SK-N-SH treated with all-trans-retinoic acid at 6 μM for 48 hours (cell line): ENCODE data around the gene EDEM2.
"Not testable (repeated sequence)": the region's sequence is repeated elsewhere in the genome, so short reads cannot be mapped to it uniquely, and the experiment has no call there.

Experiments used
- ATAC-seq: fragments of 200-7000 bp; cut with Tn5 transposase; 3 replicates; pipeline ENCODE4 v1.9.1; 2020; ENCODE audit warnings: mild to moderate bottlenecking, moderate library complexity
- BACH2 ChIP-seq: fragments of 250-450 bp; sonication (Bioruptor Pico); IDR thresholded peaks from 2 replicates; pipeline ENCODE4 v1.9.0; 2021; ENCODE audit warnings: mild to moderate bottlenecking, borderline replicate concordance
- CREB5 ChIP-seq: fragments of 250-450 bp; sonication (Bioruptor Pico); IDR thresholded peaks from 2 replicates; pipeline ENCODE4 v1.5.1; 2020; ENCODE audit warnings: low read depth, mild to moderate bottlenecking, moderate library complexity
- CSDC2 ChIP-seq: fragments of 250-450 bp; sonication (Bioruptor Pico); IDR thresholded peaks from 2 replicates; pipeline ENCODE4 v1.5.0; 2020; ENCODE audit warnings: mild to moderate bottlenecking, moderate library complexity
- CSRNP3 ChIP-seq: fragments of 250-450 bp; sonication (Bioruptor Pico); IDR thresholded peaks from 2 replicates; pipeline ENCODE4 v1.5.1; 2021; ENCODE audit warnings: mild to moderate bottlenecking, moderate library complexity
- ESRRG ChIP-seq: fragments of 250-450 bp; sonication (Bioruptor Pico); IDR thresholded peaks from 2 replicates; pipeline ENCODE4 v1.6.1; 2021; ENCODE audit warnings: mild to moderate bottlenecking
- GLIS3 ChIP-seq: fragments of 250-450 bp; sonication (Bioruptor Pico); IDR thresholded peaks from 2 replicates; pipeline ENCODE4 v1.5.0; 2020; ENCODE audit warnings: mild to moderate bottlenecking, moderate library complexity
- ISL1 ChIP-seq: fragments of 250-450 bp; sonication (Bioruptor Pico); IDR thresholded peaks from 2 replicates; pipeline ENCODE4 v2.1.2; 2022; ENCODE audit warnings: mild to moderate bottlenecking, moderate library complexity
- OSR1 ChIP-seq: fragments of 250-450 bp; sonication (Bioruptor Pico); IDR thresholded peaks from 2 replicates; pipeline ENCODE4 v1.8.0; 2022; ENCODE audit warnings: moderate library complexity, mild to moderate bottlenecking, inconsistent platforms
- POU6F1 ChIP-seq: fragments of 250-450 bp; sonication (Bioruptor Pico); IDR thresholded peaks from 2 replicates; pipeline ENCODE4 v1.8.0; 2021; ENCODE audit warnings: low read depth, mild to moderate bottlenecking, moderate library complexity, borderline replicate concordance
- PPARA ChIP-seq: fragments of 250-450 bp; sonication (Bioruptor Pico); IDR thresholded peaks from 2 replicates; pipeline ENCODE4 v1.5.0; 2020; ENCODE audit warnings: mild to moderate bottlenecking, borderline replicate concordance
- SNAI2 ChIP-seq: fragments of 250-450 bp; sonication (Bioruptor Pico); IDR thresholded peaks from 2 replicates; pipeline ENCODE4 v1.5.0; 2020; ENCODE audit warnings: mild to moderate bottlenecking, moderate library complexity
- TSHZ2 ChIP-seq: fragments of 250-450 bp; sonication (Bioruptor Pico); IDR thresholded peaks from 2 replicates; pipeline ENCODE4 v1.5.0; 2020; ENCODE audit warnings: mild to moderate bottlenecking, moderate library complexity
- ZC3H10 ChIP-seq: fragments of 250-450 bp; sonication (Bioruptor Pico); IDR thresholded peaks from 2 replicates; pipeline ENCODE4 v1.5.1; 2021; ENCODE audit warnings: mild to moderate bottlenecking, moderate library complexity
- ZFP3 ChIP-seq: fragments of 250-450 bp; sonication (Bioruptor Pico); IDR thresholded peaks from 2 replicates; pipeline ENCODE4 v1.5.0; 2020; ENCODE audit warnings: mild to moderate bottlenecking, moderate library complexity
- ZFP30 ChIP-seq: fragments of 450-650 bp; formaldehyde crosslinking; IDR thresholded peaks from 2 replicates; pipeline ENCODE4 v1.5.0; 2022; ENCODE audit warnings: mild to moderate bottlenecking, moderate library complexity
- ZNF70 ChIP-seq: fragments of 450-650 bp; formaldehyde crosslinking; IDR thresholded peaks from 2 replicates; pipeline ENCODE4 v1.5.0; 2020; ENCODE audit warnings: mild to moderate bottlenecking, moderate library complexity
- ZNF8 ChIP-seq: fragments of 450-650 bp; formaldehyde crosslinking; IDR thresholded peaks from 2 replicates; pipeline ENCODE4 v1.5.0; 2020; ENCODE audit warnings: mild to moderate bottlenecking, moderate library complexity

Gene EDEM2

GRCh38 chr20:35117629-35118028 is 29.5 kb downstream of the EDEM2 start:
- no peak for TF ChIP-seq ZC3H10
- TF ChIP-seq PPARA (CRISPR knock-in tag): no peak
- no peak for TF ChIP-seq CSDC2
- TF ChIP-seq ZNF8: no peak
- TF ChIP-seq CSRNP3 (CRISPR knock-in tag): no peak
- no peak for TF ChIP-seq CREB5 (CRISPR knock-in tag)
- no peak for TF ChIP-seq ESRRG (CRISPR knock-in tag)
- no peak for ATAC-seq

GRCh38 chr20:35117196-35117595 is 29.9 kb downstream of the EDEM2 start:
- TF ChIP-seq CREB5 (CRISPR knock-in tag) (no peak), SNAI2 (CRISPR knock-in tag) (no peak), TSHZ2 (CRISPR knock-in tag) (no peak), BACH2 (CRISPR knock-in tag) (no peak), ZNF70 (CRISPR knock-in tag) (no peak), ZFP30 (CRISPR knock-in tag) (no peak)
- ATAC-seq: no peak

- no peak for ATAC-seq
- TF ChIP-seq CSRNP3 (CRISPR knock-in tag): no peak
- TF ChIP-seq GLIS3 (CRISPR knock-in tag): no peak
- no peak for TF ChIP-seq SNAI2 (CRISPR knock-in tag)
- no peak for TF ChIP-seq ZNF70 (CRISPR knock-in tag)
- no peak for TF ChIP-seq ZFP3 (CRISPR knock-in tag)
- TF ChIP-seq CSDC2: no peak
- TF ChIP-seq CREB5 (CRISPR knock-in tag): no peak
- no peak for TF ChIP-seq ISL1 (CRISPR knock-in tag)
- TF ChIP-seq OSR1 (CRISPR knock-in tag): no peak
- no peak for TF ChIP-seq ZC3H10
- TF ChIP-seq POU6F1: no peak
Observed at GRCh38 chr20:35116258-35116657, 30.9 kb downstream of the EDEM2 start.

- ATAC-seq: no peak
- TF ChIP-seq ZFP3 (CRISPR knock-in tag): no peak
Observed at GRCh38 chr20:35115606-35116005, 31.5 kb downstream of the EDEM2 start.

GRCh38 chr20:35112276-35112675 is 34.9 kb downstream of the EDEM2 start:
- ATAC-seq: not testable (repeated sequence)
